HepG2 (cell line): ENCODE measurements around the gene TMBIM4. TPM values are rescaled to one million over a fixed set of nuclear protein-coding genes. Genes with fewer than 3 reads are reported as not detected.

Experiments
- ATRX ChIP-seq: sonication (generic); formaldehyde crosslinking; IDR thresholded peaks from 2 replicates; pipeline ENCODE4 v1.4.0; 2020; ENCODE audit warnings: missing genetic modification reagents, borderline replicate concordance
- HIC2 ChIP-seq: sonication (generic); formaldehyde crosslinking; IDR thresholded peaks from 2 replicates; pipeline ENCODE4 v1.9.0; 2022; ENCODE audit warnings: low read depth, missing genetic modification reagents
- MTERF4 ChIP-seq: sonication (generic); formaldehyde crosslinking; IDR thresholded peaks from 2 replicates; pipeline ENCODE4 v1.8.0; 2023; ENCODE audit warnings: mild to moderate bottlenecking, missing genetic modification reagents
- NR3C1 ChIP-seq: sonication (generic); formaldehyde crosslinking; IDR thresholded peaks from 2 replicates; pipeline ENCODE4 v1.4.0; 2020; ENCODE audit warnings: missing genetic modification reagents
- PCBP2 ChIP-seq: fragments of 200-400 bp; formaldehyde crosslinking; optimal IDR thresholded peaks from 2 replicates; pipeline ENCODE3; 2018; ENCODE audit warnings: low read length, low read depth; ENCODE audit not compliant: poor library complexity, severe bottlenecking
- RBM39 ChIP-seq: fragments of 200-400 bp; formaldehyde crosslinking; IDR thresholded peaks from one replicate; pipeline ENCODE4 v1.6.1; 2018; ENCODE audit warnings: antibody characterized with exemption, mild to moderate bottlenecking, low read depth, low read length; ENCODE audit not compliant: poor library complexity, severe bottlenecking
- SAP130 ChIP-seq: IDR thresholded peaks from 2 replicates; pipeline ENCODE4 v1.6.1; 2016; ENCODE audit warnings: low read depth
- SOX5 ChIP-seq: IDR thresholded peaks from 2 replicates; pipeline ENCODE4 v1.6.1; 2016; ENCODE audit warnings: borderline replicate concordance
- SOX6 ChIP-seq, 2 experiments: fragments of 450-650 bp in 1 of 2; sonication (generic) in 1 of 2; formaldehyde crosslinking in 1 of 2; IDR thresholded peaks; 2 replicates each; pipeline versions ENCODE4 v1.4.0 to v1.6.1; 2017 to 2020; ENCODE audit warnings: antibody characterized with exemption in 1 of 2, mild to moderate bottlenecking in 1 of 2, missing genetic modification reagents in 1 of 2
- THRA ChIP-seq: sonication (generic); formaldehyde crosslinking; IDR thresholded peaks from 2 replicates; pipeline ENCODE4 v1.4.0; 2020; ENCODE audit warnings: missing genetic modification reagents, borderline replicate concordance
- ZBTB43 ChIP-seq: sonication (generic); formaldehyde crosslinking; conservative IDR thresholded peaks from 2 replicates; pipeline ENCODE4 v1.4.0; 2020; ENCODE audit warnings: missing genetic modification reagents
- ZMYM4 ChIP-seq: sonication (generic); formaldehyde crosslinking; IDR thresholded peaks from 2 replicates; pipeline ENCODE4 v1.8.1; 2023; ENCODE audit warnings: mild to moderate bottlenecking, missing genetic modification reagents
- ZNF136 ChIP-seq: sonication (generic); formaldehyde crosslinking; IDR thresholded peaks from 2 replicates; pipeline ENCODE4 v1.8.1; 2022; ENCODE audit warnings: low read depth, mild to moderate bottlenecking, moderate library complexity, missing genetic modification reagents
- ZNF235 ChIP-seq: sonication (generic); formaldehyde crosslinking; IDR thresholded peaks from 2 replicates; pipeline ENCODE4 v1.8.1; 2023; ENCODE audit warnings: mild to moderate bottlenecking, missing genetic modification reagents, borderline replicate concordance
- ZNF274 ChIP-seq: sonication (generic); formaldehyde crosslinking; IDR thresholded peaks from 2 replicates; pipeline ENCODE4 v1.5.1; 2020; ENCODE audit warnings: mild to moderate bottlenecking, missing genetic modification reagents
- ZNF547 ChIP-seq: sonication (generic); formaldehyde crosslinking; IDR thresholded peaks from 2 replicates; pipeline ENCODE4 v1.5.1; 2020; ENCODE audit warnings: mild to moderate bottlenecking, missing genetic modification reagents
- ZNF563 ChIP-seq: sonication (generic); formaldehyde crosslinking; IDR thresholded peaks from 2 replicates; pipeline ENCODE4 v1.8.0; 2022; ENCODE audit warnings: mild to moderate bottlenecking, moderate library complexity, missing genetic modification reagents
- ZNF577 ChIP-seq: sonication (generic); formaldehyde crosslinking; IDR thresholded peaks from 2 replicates; pipeline ENCODE4 v1.4.0; 2020; ENCODE audit warnings: mild to moderate bottlenecking, low read depth, missing genetic modification reagents, borderline replicate concordance
- ZNF841 ChIP-seq: sonication (generic); formaldehyde crosslinking; IDR thresholded peaks from 2 replicates; pipeline ENCODE4 v1.8.1; 2023; ENCODE audit warnings: missing genetic modification reagents, borderline replicate concordance
- ZSCAN12 ChIP-seq: sonication (generic); formaldehyde crosslinking; IDR thresholded peaks from 2 replicates; pipeline ENCODE4 v1.9.0; 2021; ENCODE audit warnings: mild to moderate bottlenecking, missing genetic modification reagents
- polyA plus RNA-seq, 8 experiments: library from polyadenylated mRNA; depleted of rRNA in 3 of 8; stranded (reverse) in 7 of 8; unstranded in 1 of 8; fragments of >200 nt; fragmentation: Illumina TruSeq in 4 of 8; extraction: Trizol in 4 of 8; gene quantifications; 2 replicates each; pipeline versions ENCODE4 v1.2.1 to v1.2.3, GENCODE V29; 2011 to 2016; ENCODE audit warnings: low read depth in 4 of 8, missing spikeins in 1 of 8, mixed read lengths in 1 of 8; ENCODE audit not compliant: insufficient read depth in 1 of 8
- total RNA-seq, 5 experiments: library from RNA; depleted of rRNA; stranded (reverse); fragments of >200 nt; fragmentation: Illumina TruSeq; extraction: Trizol; gene quantifications; 2 replicates each; pipeline ENCODE4 v1.2.3, GENCODE V29; 2016; ENCODE audit warnings: low read depth in 1 of 5
- TF ChIP-seq, protein P1 (sequence below): sonication (generic); formaldehyde crosslinking; IDR thresholded peaks from 2 replicates; pipeline ENCODE4 v1.4.0; 2020; ENCODE audit warnings: missing genetic modification reagents, borderline replicate concordance

TMBIM4 gene
- total and polyA plus RNA-seq, 2 of the 13 experiments (the other 11 are each of a cell fraction or from before 2014, with no cell fraction given): 60.5 to 67.7 TPM

GRCh38 chr12:66107451-66107915, 62.3 kb downstream of the TMBIM4 start (continued):
- peak; percentile 17; the same call in 1 of the 2 replicates for TF ChIP-seq THRA (CRISPR knock-in tag)
- TF ChIP-seq ZNF274: no peak
- TF ChIP-seq ZMYM4 (CRISPR knock-in tag): peak; percentile 28; the same call in 1 of the 2 replicates
- peak; percentile 66 for TF ChIP-seq SOX5 (CRISPR knock-in tag)
- 0 out of 2 replicates have a peak, but pooled peaks have one; percentile 24 for TF ChIP-seq SAP130 (CRISPR knock-in tag)
- no peak for TF ChIP-seq HIC2 (CRISPR knock-in tag)
- no peak for TF ChIP-seq SOX6 (IDR thresholded peaks at IDR 0.05)
- peak; percentile 71 for TF ChIP-seq SOX6 (CRISPR knock-in tag; IDR thresholded peaks at IDR 0.05)
- no peak for TF ChIP-seq ZNF563 (CRISPR knock-in tag)
- TF ChIP-seq NR3C1: no peak
- TF ChIP-seq RBM39: no peak
- no peak for TF ChIP-seq ATRX (CRISPR knock-in tag)
- no peak for TF ChIP-seq ZBTB43
- TF ChIP-seq PCBP2: no peak
- no peak for TF ChIP-seq ZNF841 (CRISPR knock-in tag)
- TF ChIP-seq, protein P1, sequence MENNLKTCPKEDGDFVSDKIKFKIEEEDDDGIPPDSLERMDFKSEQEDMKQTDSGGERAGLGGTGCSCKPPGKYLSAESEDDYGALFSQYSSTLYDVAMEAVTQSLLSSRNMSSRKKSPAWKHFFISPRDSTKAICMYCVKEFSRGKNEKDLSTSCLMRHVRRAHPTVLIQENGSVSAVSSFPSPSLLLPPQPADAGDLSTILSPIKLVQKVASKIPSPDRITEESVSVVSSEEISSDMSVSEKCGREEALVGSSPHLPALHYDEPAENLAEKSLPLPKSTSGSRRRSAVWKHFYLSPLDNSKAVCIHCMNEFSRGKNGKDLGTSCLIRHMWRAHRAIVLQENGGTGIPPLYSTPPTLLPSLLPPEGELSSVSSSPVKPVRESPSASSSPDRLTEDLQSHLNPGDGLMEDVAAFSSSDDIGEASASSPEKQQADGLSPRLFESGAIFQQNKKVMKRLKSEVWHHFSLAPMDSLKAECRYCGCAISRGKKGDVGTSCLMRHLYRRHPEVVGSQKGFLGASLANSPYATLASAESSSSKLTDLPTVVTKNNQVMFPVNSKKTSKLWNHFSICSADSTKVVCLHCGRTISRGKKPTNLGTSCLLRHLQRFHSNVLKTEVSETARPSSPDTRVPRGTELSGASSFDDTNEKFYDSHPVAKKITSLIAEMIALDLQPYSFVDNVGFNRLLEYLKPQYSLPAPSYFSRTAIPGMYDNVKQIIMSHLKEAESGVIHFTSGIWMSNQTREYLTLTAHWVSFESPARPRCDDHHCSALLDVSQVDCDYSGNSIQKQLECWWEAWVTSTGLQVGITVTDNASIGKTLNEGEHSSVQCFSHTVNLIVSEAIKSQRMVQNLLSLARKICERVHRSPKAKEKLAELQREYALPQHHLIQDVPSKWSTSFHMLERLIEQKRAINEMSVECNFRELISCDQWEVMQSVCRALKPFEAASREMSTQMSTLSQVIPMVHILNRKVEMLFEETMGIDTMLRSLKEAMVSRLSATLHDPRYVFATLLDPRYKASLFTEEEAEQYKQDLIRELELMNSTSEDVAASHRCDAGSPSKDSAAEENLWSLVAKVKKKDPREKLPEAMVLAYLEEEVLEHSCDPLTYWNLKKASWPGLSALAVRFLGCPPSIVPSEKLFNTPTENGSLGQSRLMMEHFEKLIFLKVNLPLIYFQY: no peak
- no peak for TF ChIP-seq MTERF4
- TF ChIP-seq ZNF136 (CRISPR knock-in tag): no peak
- no peak for TF ChIP-seq ZNF547
- TF ChIP-seq ZNF235 (CRISPR knock-in tag): no peak
- no peak for TF ChIP-seq ZSCAN12 (CRISPR knock-in tag)
- no peak for TF ChIP-seq ZNF577
